ENCODE results near the gene ANKIB1.
"Not testable (repeated sequence)": the region's sequence is repeated elsewhere in the genome, so short reads cannot be mapped to it uniquely, and the experiment has no call there.

Gene ANKIB1

GRCh38 chr7:92245487-92246359 is at the start of gene ANKIB1, which contains the start of gene KRIT1:
Gene ANKIB1 (plus strand): TSS chr7:92245974. CDS start chr7:92294979, 49,005 bp downstream.
Gene KRIT1 (minus strand): TSS chr7:92245914. CDS start chr7:92242135, 3,779 bp downstream.
- peak; percentile 92 for DNase-seq

- no peak for DNase-seq
These were observed 45.0 kb upstream of the ANKIB1 start for GRCh38 chr7:92200791-92201190.

GRCh38 chr7:92205987-92206386 is 39.8 kb upstream of the ANKIB1 start:
- DNase-seq, result no peak

- DNase-seq, result no peak
These were observed 39.1 kb upstream of the ANKIB1 start for GRCh38 chr7:92206672-92207071.

- DNase-seq, result no peak
These were observed 24.0 kb upstream of the ANKIB1 start for GRCh38 chr7:92221766-92222165.

- DNase-seq, result no peak
These were observed 18.8 kb upstream of the ANKIB1 start for GRCh38 chr7:92226981-92227380.

- no peak for DNase-seq
These were observed 17.7 kb upstream of the ANKIB1 start for GRCh38 chr7:92228100-92228499.

- DNase-seq, result no peak
These were observed 17.0 kb upstream of the ANKIB1 start for GRCh38 chr7:92228742-92229141.

GRCh38 chr7:92230547-92230946 is 15.2 kb upstream of the ANKIB1 start:
- no peak for DNase-seq

- DNase-seq, result no peak
These were observed 2.8 kb upstream of the ANKIB1 start for GRCh38 chr7:92242972-92243371.

GRCh38 chr7:92244808-92245486 is 827 bp upstream of the ANKIB1 start:
- DNase-seq, result peak; percentile 53

GRCh38 chr7:92246360-92247101 is 757 bp downstream of the ANKIB1 start:
- peak; percentile 65 for DNase-seq

- no peak for DNase-seq
These were observed 4.8 kb downstream of the ANKIB1 start for GRCh38 chr7:92250603-92251002.

GRCh38 chr7:92251181-92251580 is 5.4 kb downstream of the ANKIB1 start:
- DNase-seq, result no peak

- DNase-seq, result no peak
These were observed 7.5 kb downstream of the ANKIB1 start for GRCh38 chr7:92253251-92253650.

- DNase-seq, result not testable (repeated sequence)
These were observed 9.0 kb downstream of the ANKIB1 start for GRCh38 chr7:92254800-92255199.

- DNase-seq, result no peak
These were observed 9.5 kb downstream of the ANKIB1 start for GRCh38 chr7:92255308-92255707.

- no peak for DNase-seq
These were observed 13.3 kb downstream of the ANKIB1 start for GRCh38 chr7:92259062-92259461.

- DNase-seq, result no peak
These were observed 14.0 kb downstream of the ANKIB1 start for GRCh38 chr7:92259610-92260247.

GRCh38 chr7:92260248-92260781 is 14.5 kb downstream of the ANKIB1 start:
- no peak for DNase-seq

GRCh38 chr7:92266415-92267241 is 20.9 kb downstream of the ANKIB1 start:
- DNase-seq, result no peak

- no peak for DNase-seq
These were observed 23.1 kb downstream of the ANKIB1 start for GRCh38 chr7:92268921-92269320.
